ENCODE measurements around the gene B3GAT1.

DNA sequence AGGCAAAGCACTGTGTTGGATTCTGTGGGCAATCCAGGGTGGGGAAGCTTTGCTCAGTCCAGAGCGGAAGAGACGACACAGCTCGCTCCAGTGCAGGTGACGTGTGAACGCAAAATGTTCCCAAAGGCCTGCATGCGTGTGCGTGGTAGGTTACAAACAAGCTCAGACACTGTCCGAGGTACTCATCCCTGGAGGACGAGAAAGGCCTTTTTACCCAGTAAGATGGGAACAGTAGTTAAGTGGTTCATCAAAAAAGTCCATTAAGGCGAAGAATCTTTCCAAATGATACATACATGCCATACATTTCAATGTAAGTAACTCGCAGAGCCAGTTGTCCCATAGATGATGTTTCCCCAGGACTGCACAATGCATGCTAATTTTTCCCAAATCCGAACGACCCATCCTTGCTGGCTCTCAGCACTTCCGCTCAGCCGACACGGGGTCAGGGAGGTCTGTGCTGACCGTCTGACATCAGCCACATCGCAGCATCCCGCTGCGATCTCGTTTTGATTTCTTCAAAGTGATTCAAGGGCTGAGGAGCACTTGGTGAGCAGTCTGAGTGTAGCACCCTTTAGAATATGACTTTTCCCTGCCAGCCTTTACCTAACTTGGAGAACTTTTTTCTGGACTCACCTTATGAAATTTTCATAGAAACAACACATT is 19.0 kb downstream of the B3GAT1 start:
- TF ChIP-seq POLR2A (IDR thresholded peaks at IDR 0.05; ENCODE audit: low read length) (no peak), GATA1 (IDR thresholded peaks at IDR 0.05; ENCODE audit: low read depth, low read length) (no peak)

Measured in erythroblast (primary cell).